Measurements from ENCODE around the gene BBS9.
"Not testable (repeated sequence)": the region's sequence is repeated elsewhere in the genome, so short reads cannot be mapped to it uniquely, and the experiment has no call there.

The BBS9 gene

DNA sequence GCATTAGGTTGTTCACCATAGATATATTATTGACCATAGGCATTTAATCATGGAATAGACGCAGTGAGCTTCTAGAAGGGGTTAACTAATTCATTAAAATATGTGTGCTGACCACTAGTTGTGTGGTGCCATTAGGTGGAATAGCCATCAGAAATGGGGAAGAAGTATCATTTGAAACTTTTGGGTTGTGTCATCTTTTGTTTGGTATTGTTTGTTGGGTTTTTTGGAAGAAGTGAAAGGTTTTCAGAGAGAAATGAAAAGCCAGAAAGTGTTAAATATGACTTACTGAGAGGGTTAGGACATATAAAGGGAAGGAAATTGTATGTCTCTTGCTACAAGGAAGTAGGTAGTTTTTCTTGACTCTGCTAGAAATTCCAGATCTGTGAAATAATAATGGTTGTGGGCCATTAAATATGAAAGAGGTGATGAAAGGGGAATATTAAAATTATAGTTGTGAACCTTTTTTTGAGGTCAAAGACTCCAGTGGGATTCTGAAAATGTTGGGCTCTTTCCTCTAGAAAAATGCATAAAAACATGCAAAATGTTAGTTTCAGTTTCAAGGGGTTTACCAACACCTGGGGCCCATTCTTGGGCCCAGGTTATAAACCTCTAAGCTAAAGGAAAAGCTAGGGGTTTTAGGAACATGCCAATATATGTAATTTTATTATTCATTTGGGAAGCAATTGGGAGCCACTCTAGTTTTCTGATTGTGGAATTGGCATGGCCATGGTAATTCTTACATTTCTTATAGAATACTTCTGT lies 348.5 kb downstream of the BBS9 start:
- H3K9me3 ChIP-seq = no peaks in the 10 kb centered on the region
- H3K36me3 ChIP-seq = no peaks in the 10 kb centered on the region
- TF ChIP-seq, protein P1, sequence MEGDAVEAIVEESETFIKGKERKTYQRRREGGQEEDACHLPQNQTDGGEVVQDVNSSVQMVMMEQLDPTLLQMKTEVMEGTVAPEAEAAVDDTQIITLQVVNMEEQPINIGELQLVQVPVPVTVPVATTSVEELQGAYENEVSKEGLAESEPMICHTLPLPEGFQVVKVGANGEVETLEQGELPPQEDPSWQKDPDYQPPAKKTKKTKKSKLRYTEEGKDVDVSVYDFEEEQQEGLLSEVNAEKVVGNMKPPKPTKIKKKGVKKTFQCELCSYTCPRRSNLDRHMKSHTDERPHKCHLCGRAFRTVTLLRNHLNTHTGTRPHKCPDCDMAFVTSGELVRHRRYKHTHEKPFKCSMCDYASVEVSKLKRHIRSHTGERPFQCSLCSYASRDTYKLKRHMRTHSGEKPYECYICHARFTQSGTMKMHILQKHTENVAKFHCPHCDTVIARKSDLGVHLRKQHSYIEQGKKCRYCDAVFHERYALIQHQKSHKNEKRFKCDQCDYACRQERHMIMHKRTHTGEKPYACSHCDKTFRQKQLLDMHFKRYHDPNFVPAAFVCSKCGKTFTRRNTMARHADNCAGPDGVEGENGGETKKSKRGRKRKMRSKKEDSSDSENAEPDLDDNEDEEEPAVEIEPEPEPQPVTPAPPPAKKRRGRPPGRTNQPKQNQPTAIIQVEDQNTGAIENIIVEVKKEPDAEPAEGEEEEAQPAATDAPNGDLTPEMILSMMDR (IDR thresholded peaks at IDR 0.05) = no peak

DNA sequence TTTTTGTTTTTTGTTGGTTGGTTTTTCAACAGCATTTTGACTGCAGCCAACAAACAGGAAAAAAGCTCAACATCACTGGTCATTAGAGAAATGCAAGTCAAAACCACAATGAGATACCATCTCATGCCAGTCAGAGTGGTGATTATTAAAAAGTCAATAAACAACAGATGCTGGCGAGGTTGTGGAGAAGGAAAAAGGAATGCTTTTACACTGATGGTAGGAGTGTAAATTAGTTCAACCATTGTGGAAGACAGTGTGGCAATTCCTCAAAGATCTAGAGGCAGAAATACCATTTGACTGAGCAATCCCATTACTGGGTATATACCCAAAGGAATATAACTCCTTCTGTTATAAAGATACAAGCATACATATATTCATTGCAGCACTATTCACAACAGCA lies 355.1 kb downstream of the BBS9 start:
- not testable (repeated sequence) for H3K4me3 ChIP-seq (ENCODE audit: low read depth in 1 of 2, low read length in 1 of 2); H3K4me1 ChIP-seq (ENCODE audit: control insufficient read depth in 1 of 2, insufficient read depth in 1 of 2, low read depth in 1 of 2, low read length in 1 of 2); H3K27ac ChIP-seq

More for the DNA sequence above, 348.5 kb downstream of the BBS9 start:
- H3K4me1 ChIP-seq (ENCODE audit: control insufficient read depth in 1 of 2, insufficient read depth in 1 of 2, low read depth in 1 of 2, low read length in 1 of 2) = no peaks in the 10 kb centered on the region
- no peaks in the 10 kb centered on the region for H3K27me3 ChIP-seq
- H3K27ac ChIP-seq = no peak overlapping the region
- no peak overlapping the region for H3K4me3 ChIP-seq (ENCODE audit: low read depth in 1 of 2, low read length in 1 of 2)

DNA sequence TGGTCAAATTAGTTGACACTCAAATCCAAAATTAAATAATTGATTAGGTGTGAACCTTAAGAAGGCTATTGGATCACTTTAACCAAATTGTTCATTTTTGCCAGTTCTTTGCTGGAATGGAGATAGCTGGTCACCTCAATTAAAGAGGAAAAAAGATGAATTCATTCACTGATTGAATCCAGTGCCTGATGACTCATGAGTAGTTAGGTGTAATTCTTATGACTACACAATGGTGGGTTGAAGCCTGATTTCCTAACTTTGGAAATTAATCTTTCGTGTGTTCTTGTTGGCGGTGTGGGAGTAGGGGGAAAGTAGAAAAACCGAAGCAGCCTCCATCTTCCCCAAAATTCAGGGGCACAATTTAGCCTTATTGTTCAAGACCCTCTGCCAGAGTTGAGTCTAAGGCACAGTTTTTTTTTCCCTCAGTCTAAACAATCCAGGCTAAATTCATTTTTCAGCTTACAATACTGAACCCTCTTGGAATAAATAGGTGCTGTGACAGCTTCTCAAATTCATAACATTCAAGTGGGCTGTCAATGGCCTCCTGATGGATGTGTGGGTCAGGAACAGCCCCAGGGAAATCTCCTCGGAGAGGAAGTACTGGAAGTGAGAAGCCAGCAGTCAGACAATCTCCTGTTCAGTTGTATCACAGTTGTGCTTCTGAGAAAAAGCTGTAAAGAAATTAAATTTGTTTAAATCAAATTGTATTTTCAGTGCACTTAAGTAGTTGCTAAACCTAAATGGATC lies 356.6 kb downstream of the BBS9 start:
- Histone ChIP-seq H3K27me3 (no peaks in the 10 kb centered on the region), H3K27ac (no peak overlapping the region), H3K4me3 (ENCODE audit: low read depth in 1 of 2, low read length in 1 of 2) (no peak overlapping the region), H3K4me1 (ENCODE audit: control insufficient read depth in 1 of 2, insufficient read depth in 1 of 2, low read depth in 1 of 2, low read length in 1 of 2) (no peaks in the 10 kb centered on the region), H3K36me3 (no peaks in the 10 kb centered on the region), H3K9me3 (no peaks in the 10 kb centered on the region)
- TF ChIP-seq, protein P1 (IDR thresholded peaks at IDR 0.05) = no peak

More for the DNA sequence above, 355.1 kb downstream of the BBS9 start:
- not testable (repeated sequence) for H3K36me3 ChIP-seq, H3K9me3 ChIP-seq, H3K27me3 ChIP-seq

DNA sequence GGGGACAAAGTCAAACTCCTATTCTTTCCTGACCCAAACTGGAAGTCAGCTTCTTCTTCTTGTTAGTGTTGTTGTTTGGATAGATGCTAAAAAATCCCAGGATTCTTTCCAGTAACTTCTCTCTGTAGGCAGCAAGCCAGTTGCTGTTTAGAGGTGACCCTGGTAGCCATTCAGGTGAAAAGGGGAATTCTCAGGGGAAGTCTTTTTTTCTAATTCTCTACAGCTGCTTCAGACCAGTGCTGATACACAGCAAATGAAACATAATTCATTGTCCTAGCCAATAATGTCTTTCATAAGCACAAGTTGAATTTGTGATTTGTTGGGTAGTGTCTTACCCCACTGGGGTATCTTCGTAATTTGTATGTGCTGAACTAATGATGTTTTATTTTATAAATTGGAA lies 357.3 kb downstream of the BBS9 start:
- no peaks in the 10 kb centered on the region for H3K27me3 ChIP-seq
- H3K9me3 ChIP-seq = no peaks in the 10 kb centered on the region
- H3K27ac ChIP-seq = no peak overlapping the region
- H3K4me3 ChIP-seq (ENCODE audit: low read depth in 1 of 2, low read length in 1 of 2) = no peak overlapping the region
- no peaks in the 10 kb centered on the region for H3K36me3 ChIP-seq
- no peaks in the 10 kb centered on the region for H3K4me1 ChIP-seq (ENCODE audit: control insufficient read depth in 1 of 2, insufficient read depth in 1 of 2, low read depth in 1 of 2, low read length in 1 of 2)
- TF ChIP-seq, protein P1 (IDR thresholded peaks at IDR 0.05) = no peak

DNA sequence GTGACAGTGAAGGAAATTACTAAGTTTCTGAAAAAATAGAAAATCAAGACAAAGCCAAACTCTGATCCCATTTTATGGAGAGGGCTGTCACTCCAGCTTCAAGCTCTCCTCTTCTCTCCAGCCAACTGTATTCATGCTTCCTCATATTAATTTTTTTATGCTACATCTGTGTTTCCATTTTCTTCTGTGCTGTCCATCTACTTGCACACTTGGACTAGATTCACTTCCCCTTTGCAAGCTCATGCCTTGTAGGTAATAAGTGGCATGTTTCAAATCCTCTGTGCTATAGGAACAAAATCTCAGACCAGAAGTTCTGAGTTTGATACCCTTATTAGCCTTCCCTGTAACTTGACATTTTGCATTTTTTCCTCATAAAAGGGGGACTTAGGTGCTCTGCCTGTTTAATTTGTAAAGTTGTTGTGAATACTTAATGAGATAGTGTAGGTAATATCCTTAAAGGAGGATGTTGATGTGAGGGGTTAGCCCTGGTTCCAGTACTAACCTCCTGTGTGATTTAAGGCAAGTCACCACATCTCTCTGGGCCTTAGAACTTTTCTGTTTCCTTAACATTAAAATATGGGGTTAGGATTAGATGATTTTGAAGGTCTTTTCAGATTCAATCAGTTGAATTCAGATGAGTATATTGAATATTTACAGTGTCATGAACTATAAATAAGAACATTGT lies 358.8 kb downstream of the BBS9 start:
- TF ChIP-seq, protein P1 (IDR thresholded peaks at IDR 0.05) = no peak
- no peak overlapping the region for H3K27ac ChIP-seq
- H3K9me3 ChIP-seq = no peaks in the 10 kb centered on the region

More for the DNA sequence above, 358.8 kb downstream of the BBS9 start:
- no peaks in the 10 kb centered on the region for H3K27me3 ChIP-seq
- no peaks in the 10 kb centered on the region for H3K4me1 ChIP-seq (ENCODE audit: control insufficient read depth in 1 of 2, insufficient read depth in 1 of 2, low read depth in 1 of 2, low read length in 1 of 2)
- no peak overlapping the region for H3K4me3 ChIP-seq (ENCODE audit: low read depth in 1 of 2, low read length in 1 of 2)
- H3K36me3 ChIP-seq = no peaks in the 10 kb centered on the region
